HepG2 (cell line): ENCODE measurements around the gene PXMP2.

Source experiments
- EZH2 ChIP-seq: conservative IDR thresholded peaks from 2 replicates; pipeline ENCODE4 v1.6.1; 2012; ENCODE audit warnings: mild to moderate bottlenecking, low read depth, low read length, moderate library complexity
- MAX ChIP-seq: IDR thresholded peaks from 2 replicates; pipeline ENCODE4 v1.6.1; 2012; ENCODE audit warnings: inconsistent platforms

GRCh38 chr12:132659146-132659545 is 28.2 kb upstream of the PXMP2 start:
- TF ChIP-seq MAX: no peak
- no peak for TF ChIP-seq EZH2
